Measurements from ENCODE around the gene RBBP8.
"Not testable (repeated sequence)": the region's sequence is repeated elsewhere in the genome, so short reads cannot be mapped to it uniquely, and the experiment has no call there.

Gene RBBP8

GRCh38 chr18:22943847-22944246, 10.7 kb downstream of the RBBP8 start:
- DNase-seq (ENCODE audit: low read depth in 2 of 2), result no peak

GRCh38 chr18:22946217-22946616, 13.1 kb downstream of the RBBP8 start:
- no peak for DNase-seq (ENCODE audit: low read depth in 2 of 2)

DNA sequence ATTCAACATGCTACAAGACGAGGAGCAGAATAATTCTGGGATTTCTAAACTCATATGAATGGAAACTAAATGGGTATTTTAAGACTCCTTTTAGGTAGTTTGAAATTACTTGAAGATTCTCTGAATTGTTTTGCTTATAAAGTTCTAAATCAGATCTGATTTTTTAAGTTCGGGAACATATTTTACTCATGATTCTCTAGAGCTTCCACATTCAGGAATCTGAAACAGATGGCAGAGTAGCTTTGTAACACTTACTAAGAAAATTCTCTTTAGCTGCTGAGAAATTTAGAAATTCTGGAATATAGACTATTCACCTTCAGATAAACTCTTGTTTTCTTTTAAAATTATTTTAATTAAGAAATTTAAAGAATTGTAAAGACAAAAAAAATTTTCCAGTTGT, 13.7 kb downstream of the RBBP8 start:
- DNase-seq (ENCODE audit: low read depth in 2 of 2), result no peak

DNA sequence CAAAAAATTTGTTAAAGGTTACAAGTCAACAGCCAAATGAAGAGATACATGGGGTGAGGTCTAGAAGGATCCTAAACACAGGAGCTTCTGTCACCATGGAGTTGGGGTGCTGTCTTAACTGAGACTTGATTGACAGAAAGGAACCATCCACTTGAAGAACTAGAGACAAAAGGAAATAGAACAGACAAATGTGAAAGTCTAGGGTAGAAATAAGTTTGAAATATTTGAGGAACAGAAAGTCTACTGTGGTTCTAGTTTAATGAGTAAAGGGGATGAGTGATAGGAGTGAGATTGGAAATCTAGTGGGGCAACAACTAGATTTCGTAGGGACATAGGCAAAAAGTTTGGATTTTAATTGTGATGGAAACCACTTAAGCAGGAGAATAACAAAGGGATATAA, 18.7 kb downstream of the RBBP8 start:
- no peak for DNase-seq (ENCODE audit: low read depth in 2 of 2)

- no peak for DNase-seq (ENCODE audit: low read depth in 2 of 2)
Measured at GRCh38 chr18:22952525-22952924, 19.4 kb downstream of the RBBP8 start.

GRCh38 chr18:22953982-22954381, 20.9 kb downstream of the RBBP8 start:
- not testable (repeated sequence) for DNase-seq (ENCODE audit: low read depth in 2 of 2)

GRCh38 chr18:22956226-22956625, 23.1 kb downstream of the RBBP8 start:
- no peak for DNase-seq (ENCODE audit: low read depth in 2 of 2)

- no peak for DNase-seq (ENCODE audit: low read depth in 2 of 2)
Measured at GRCh38 chr18:22961156-22961555, 28.0 kb downstream of the RBBP8 start.

- no peak for DNase-seq (ENCODE audit: low read depth in 2 of 2)
Measured at GRCh38 chr18:22962004-22962403, 28.9 kb downstream of the RBBP8 start.

GRCh38 chr18:22964116-22964515, 31.0 kb downstream of the RBBP8 start:
- DNase-seq (ENCODE audit: low read depth in 2 of 2), result no peak

DNA sequence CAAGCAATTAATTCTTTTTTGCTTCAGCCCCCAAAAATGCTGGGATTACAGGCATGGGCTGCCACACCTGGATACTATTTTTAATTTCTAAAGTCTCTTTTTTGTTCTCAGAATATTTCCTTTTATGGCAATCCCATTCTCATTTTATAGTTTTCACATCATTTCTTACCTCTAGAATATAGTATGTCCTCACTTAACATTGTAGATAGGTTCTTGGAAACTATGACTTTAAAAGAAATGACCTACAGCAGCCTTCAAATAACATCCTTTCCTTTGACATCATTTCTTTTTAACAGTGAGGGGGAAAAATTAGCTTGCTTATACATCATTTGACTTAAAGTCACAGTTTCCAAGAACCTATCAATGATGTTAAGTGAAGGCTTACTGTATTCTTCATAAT, 31.6 kb downstream of the RBBP8 start:
- no peak for DNase-seq (ENCODE audit: low read depth in 2 of 2)

GRCh38 chr18:22971038-22971437, 37.9 kb downstream of the RBBP8 start:
- no peak for DNase-seq (ENCODE audit: low read depth in 2 of 2)

- no peak for DNase-seq (ENCODE audit: low read depth in 2 of 2)
Measured at GRCh38 chr18:22974001-22974400, 40.9 kb downstream of the RBBP8 start.

GRCh38 chr18:22974707-22975106, 41.6 kb downstream of the RBBP8 start:
- no peak for DNase-seq (ENCODE audit: low read depth in 2 of 2)

- DNase-seq (ENCODE audit: low read depth in 2 of 2), result no peak
Measured at GRCh38 chr18:22975508-22975907, 42.4 kb downstream of the RBBP8 start.

- DNase-seq (ENCODE audit: low read depth in 2 of 2), result no peak
Measured at GRCh38 chr18:22977847-22978701, 44.9 kb downstream of the RBBP8 start.

- no peak for DNase-seq (ENCODE audit: low read depth in 2 of 2)
Measured at GRCh38 chr18:22980394-22980793, 47.3 kb downstream of the RBBP8 start.

DNA sequence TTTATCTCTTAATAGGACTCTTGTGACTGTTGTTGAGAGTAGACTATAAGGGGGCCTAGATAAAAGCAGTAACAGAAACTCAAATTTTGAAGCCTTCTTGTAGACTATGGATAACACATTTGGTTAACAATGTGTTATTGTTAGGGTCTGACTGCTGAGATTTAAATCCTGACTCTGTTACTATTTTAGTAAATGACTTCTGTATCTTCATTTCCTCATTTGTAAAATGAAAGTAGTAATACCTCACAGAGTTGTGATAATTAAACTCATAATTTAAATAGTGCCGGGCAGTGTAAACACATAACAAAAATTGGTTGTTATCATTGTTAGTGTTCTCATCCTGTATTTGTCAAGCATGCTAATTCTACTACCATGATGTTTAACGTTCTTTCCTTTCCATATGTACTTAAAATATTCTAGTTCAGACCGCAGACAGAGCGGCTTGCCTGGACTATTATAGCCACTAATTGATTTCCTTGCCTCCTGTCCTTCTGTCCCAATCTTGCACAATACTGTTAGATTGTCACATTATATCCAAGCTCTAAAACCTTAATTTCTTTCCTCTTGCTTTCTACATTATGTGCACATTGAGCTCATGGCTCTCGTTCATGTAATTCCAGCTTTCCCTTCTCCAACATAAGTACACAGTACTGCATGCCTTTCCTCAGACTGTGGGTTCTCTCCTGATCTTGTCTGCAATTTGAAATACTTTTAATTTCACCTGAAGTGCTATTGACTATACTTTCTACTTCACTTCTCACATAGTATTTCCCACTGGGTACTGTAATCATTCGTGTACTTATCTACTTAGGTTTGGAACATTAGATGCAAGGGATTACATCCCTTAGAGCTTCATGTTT, 48.4 kb downstream of the RBBP8 start:
- DNase-seq (ENCODE audit: low read depth in 2 of 2), result no peak

DNA sequence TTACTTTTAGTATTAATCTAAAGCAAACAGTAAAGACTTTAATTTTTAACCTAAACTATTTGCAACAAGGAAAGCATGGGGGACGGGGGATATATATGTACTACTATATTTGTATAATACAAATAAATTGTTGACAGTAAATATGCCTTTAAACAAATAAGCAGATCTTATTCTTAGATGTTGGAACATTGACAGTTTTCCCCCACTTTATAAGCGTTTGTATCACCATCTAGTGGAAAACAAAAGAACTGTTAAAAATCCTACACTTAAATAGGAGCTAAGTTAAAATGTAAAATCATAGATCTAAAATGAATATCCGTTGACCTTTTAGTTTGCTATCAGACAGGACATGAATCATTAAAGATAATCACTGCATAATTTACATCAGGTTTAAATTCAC, 50.0 kb downstream of the RBBP8 start:
- no peak for DNase-seq (ENCODE audit: low read depth in 2 of 2)

DNA sequence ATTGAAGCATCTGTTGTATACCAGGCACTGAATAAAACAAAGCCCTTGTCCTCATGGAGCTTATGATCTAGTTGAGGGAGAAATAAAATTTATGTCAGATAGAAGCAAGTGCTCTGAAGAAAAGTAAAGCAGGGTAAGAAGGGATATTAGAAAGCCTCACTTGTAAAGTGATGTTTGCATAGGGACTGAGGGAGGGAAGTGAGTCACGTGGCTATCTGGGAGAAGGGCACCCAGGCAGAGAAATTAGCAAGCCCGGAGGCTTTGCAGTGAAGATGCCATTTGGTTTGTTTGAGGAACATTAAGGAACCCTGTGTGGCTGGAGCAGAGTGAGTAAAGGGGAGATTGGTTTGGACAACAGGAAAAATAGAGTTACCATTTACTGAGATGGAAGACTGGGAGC, 52.1 kb downstream of the RBBP8 start:
- DNase-seq (ENCODE audit: low read depth in 2 of 2), result no peak

- no peak for DNase-seq (ENCODE audit: low read depth in 2 of 2)
Measured at GRCh38 chr18:22987547-22988189, 54.5 kb downstream of the RBBP8 start.

GRCh38 chr18:22988208-22988607, 55.1 kb downstream of the RBBP8 start:
- DNase-seq (ENCODE audit: low read depth in 2 of 2), result no peak

Data from stimulated activated CD8-positive, alpha-beta memory T cell treated with anti-CD3 and anti-CD28 coated beads, Interleukin-15, amount 100 ng/mL, for 4 hours (primary cell).